HepG2 (cell line): Measurements from ENCODE around the gene HAPLN3. TPM values are rescaled to one million over a fixed set of nuclear protein-coding genes. Genes with fewer than 3 reads are reported as not detected.

ENCODE experiments used
- HDAC2 ChIP-seq: sonication (generic); formaldehyde crosslinking; IDR thresholded peaks from 2 replicates; pipeline ENCODE4 v1.4.0; 2020; ENCODE audit warnings: missing genetic modification reagents
- MATR3 ChIP-seq: sonication (generic); formaldehyde crosslinking; IDR thresholded peaks from 2 replicates; pipeline ENCODE4 v1.4.0; 2020; ENCODE audit warnings: missing genetic modification reagents
- PHF21A ChIP-seq: sonication (generic); formaldehyde crosslinking; IDR thresholded peaks from 2 replicates; pipeline ENCODE4 v1.5.0; 2020; ENCODE audit warnings: mild to moderate bottlenecking, missing genetic modification reagents
- RAD21 ChIP-seq: fragments of 450-650 bp; formaldehyde crosslinking; IDR thresholded peaks from 2 replicates; pipeline ENCODE4 v1.5.0; 2020; ENCODE audit warnings: mild to moderate bottlenecking
- STAG1 ChIP-seq: sonication (generic); formaldehyde crosslinking; IDR thresholded peaks from 2 replicates; pipeline ENCODE4 v1.4.0; 2020; ENCODE audit warnings: missing genetic modification reagents
- TAF1 ChIP-seq: sonication (generic); formaldehyde crosslinking; IDR thresholded peaks from 2 replicates; pipeline ENCODE4 v1.4.0; 2020; ENCODE audit warnings: missing genetic modification reagents
- TCF7 ChIP-seq: sonication (generic); IDR thresholded peaks from 2 replicates; pipeline ENCODE4 v1.6.1; 2016; ENCODE audit warnings: antibody characterized with exemption, low read depth
- TEAD3 ChIP-seq: optimal IDR thresholded peaks from 2 replicates; pipeline ENCODE3; 2016; ENCODE audit warnings: borderline replicate concordance
- ZBED4 ChIP-seq: sonication (generic); formaldehyde crosslinking; IDR thresholded peaks from 2 replicates; pipeline ENCODE4 v1.4.0; 2020; ENCODE audit warnings: missing genetic modification reagents, borderline replicate concordance
- ZNF329 ChIP-seq: sonication (generic); formaldehyde crosslinking; IDR thresholded peaks from 2 replicates; pipeline ENCODE4 v1.9.0; 2021; ENCODE audit warnings: low read depth, mild to moderate bottlenecking, missing genetic modification reagents
- ZNF652 ChIP-seq: IDR thresholded peaks from 2 replicates; pipeline ENCODE4 v1.6.1; 2016; ENCODE audit warnings: low read depth, borderline replicate concordance
- ZNF672 ChIP-seq: sonication (generic); formaldehyde crosslinking; IDR thresholded peaks from 2 replicates; pipeline ENCODE4 v1.8.1; 2022; ENCODE audit warnings: missing genetic modification reagents
- ZNF83 ChIP-seq: sonication (generic); formaldehyde crosslinking; IDR thresholded peaks from 2 replicates; pipeline ENCODE4 v1.4.0; 2020; ENCODE audit warnings: missing genetic modification reagents, mild to moderate bottlenecking, borderline replicate concordance
- ZNF891 ChIP-seq: sonication (generic); formaldehyde crosslinking; IDR thresholded peaks from 2 replicates; pipeline ENCODE4 v1.5.0; 2020; ENCODE audit warnings: mild to moderate bottlenecking, missing genetic modification reagents
- polyA plus RNA-seq, 8 experiments: library from polyadenylated mRNA; depleted of rRNA in 3 of 8; stranded (reverse) in 7 of 8; unstranded in 1 of 8; fragments of >200 nt; fragmentation: Illumina TruSeq in 4 of 8; extraction: Trizol in 4 of 8; gene quantifications; 2 replicates each; pipeline versions ENCODE4 v1.2.1 to v1.2.3, GENCODE V29; 2011 to 2016; ENCODE audit warnings: low read depth in 4 of 8, missing spikeins in 1 of 8, mixed read lengths in 1 of 8; ENCODE audit not compliant: insufficient read depth in 1 of 8
- total RNA-seq, 5 experiments: library from RNA; depleted of rRNA; stranded (reverse); fragments of >200 nt; fragmentation: Illumina TruSeq; extraction: Trizol; gene quantifications; 2 replicates each; pipeline ENCODE4 v1.2.3, GENCODE V29; 2016; ENCODE audit warnings: low read depth in 1 of 5
- TF ChIP-seq, protein P1 (sequence below): IDR thresholded peaks from 2 replicates; pipeline ENCODE4 v1.4.0; 2020; ENCODE audit warnings: mild to moderate bottlenecking, missing genetic modification reagents
- TF ChIP-seq, protein P2 (sequence below): sonication (generic); formaldehyde crosslinking; IDR thresholded peaks from 2 replicates; pipeline ENCODE4 v1.5.0; 2020; ENCODE audit warnings: missing genetic modification reagents
- TF ChIP-seq, protein P3 (sequence below): sonication (generic); formaldehyde crosslinking; IDR thresholded peaks from 2 replicates; pipeline ENCODE4 v1.5.1; 2020; ENCODE audit warnings: missing genetic modification reagents, mild to moderate bottlenecking, borderline replicate concordance

The HAPLN3 gene
- total and polyA plus RNA-seq, 2 of the 13 experiments (the other 11 are each of a cell fraction or from before 2014, with no cell fraction given) = 0.09 TPM; not detected in 1

- TF ChIP-seq TEAD3 (CRISPR knock-in tag) = peak; percentile 36
- TF ChIP-seq ZNF891 = no peak
- TF ChIP-seq, protein P1, sequence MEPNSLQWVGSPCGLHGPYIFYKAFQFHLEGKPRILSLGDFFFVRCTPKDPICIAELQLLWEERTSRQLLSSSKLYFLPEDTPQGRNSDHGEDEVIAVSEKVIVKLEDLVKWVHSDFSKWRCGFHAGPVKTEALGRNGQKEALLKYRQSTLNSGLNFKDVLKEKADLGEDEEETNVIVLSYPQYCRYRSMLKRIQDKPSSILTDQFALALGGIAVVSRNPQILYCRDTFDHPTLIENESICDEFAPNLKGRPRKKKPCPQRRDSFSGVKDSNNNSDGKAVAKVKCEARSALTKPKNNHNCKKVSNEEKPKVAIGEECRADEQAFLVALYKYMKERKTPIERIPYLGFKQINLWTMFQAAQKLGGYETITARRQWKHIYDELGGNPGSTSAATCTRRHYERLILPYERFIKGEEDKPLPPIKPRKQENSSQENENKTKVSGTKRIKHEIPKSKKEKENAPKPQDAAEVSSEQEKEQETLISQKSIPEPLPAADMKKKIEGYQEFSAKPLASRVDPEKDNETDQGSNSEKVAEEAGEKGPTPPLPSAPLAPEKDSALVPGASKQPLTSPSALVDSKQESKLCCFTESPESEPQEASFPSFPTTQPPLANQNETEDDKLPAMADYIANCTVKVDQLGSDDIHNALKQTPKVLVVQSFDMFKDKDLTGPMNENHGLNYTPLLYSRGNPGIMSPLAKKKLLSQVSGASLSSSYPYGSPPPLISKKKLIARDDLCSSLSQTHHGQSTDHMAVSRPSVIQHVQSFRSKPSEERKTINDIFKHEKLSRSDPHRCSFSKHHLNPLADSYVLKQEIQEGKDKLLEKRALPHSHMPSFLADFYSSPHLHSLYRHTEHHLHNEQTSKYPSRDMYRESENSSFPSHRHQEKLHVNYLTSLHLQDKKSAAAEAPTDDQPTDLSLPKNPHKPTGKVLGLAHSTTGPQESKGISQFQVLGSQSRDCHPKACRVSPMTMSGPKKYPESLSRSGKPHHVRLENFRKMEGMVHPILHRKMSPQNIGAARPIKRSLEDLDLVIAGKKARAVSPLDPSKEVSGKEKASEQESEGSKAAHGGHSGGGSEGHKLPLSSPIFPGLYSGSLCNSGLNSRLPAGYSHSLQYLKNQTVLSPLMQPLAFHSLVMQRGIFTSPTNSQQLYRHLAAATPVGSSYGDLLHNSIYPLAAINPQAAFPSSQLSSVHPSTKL (CRISPR knock-in tag) = 0 out of 2 replicates have a peak, but pooled peaks have one; percentile 23
- TF ChIP-seq ZNF652 (CRISPR knock-in tag) = no peak
- TF ChIP-seq RAD21 (CRISPR knock-in tag) = peak; percentile 81
- TF ChIP-seq ZNF672 = no peak
- TF ChIP-seq TCF7 = 0 out of 2 replicates have a peak, but pooled peaks have one; percentile 45
- no peak for TF ChIP-seq TAF1 (CRISPR knock-in tag)
- TF ChIP-seq ZBED4 (CRISPR knock-in tag) = peak; percentile 64; the same call in 1 of the 2 replicates
- TF ChIP-seq, protein P2, sequence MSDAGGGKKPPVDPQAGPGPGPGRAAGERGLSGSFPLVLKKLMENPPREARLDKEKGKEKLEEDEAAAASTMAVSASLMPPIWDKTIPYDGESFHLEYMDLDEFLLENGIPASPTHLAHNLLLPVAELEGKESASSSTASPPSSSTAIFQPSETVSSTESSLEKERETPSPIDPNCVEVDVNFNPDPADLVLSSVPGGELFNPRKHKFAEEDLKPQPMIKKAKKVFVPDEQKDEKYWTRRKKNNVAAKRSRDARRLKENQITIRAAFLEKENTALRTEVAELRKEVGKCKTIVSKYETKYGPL (CRISPR knock-in tag) = no peak
- TF ChIP-seq PHF21A = peak; percentile 29; the same call in 1 of the 2 replicates
- TF ChIP-seq, protein P3, sequence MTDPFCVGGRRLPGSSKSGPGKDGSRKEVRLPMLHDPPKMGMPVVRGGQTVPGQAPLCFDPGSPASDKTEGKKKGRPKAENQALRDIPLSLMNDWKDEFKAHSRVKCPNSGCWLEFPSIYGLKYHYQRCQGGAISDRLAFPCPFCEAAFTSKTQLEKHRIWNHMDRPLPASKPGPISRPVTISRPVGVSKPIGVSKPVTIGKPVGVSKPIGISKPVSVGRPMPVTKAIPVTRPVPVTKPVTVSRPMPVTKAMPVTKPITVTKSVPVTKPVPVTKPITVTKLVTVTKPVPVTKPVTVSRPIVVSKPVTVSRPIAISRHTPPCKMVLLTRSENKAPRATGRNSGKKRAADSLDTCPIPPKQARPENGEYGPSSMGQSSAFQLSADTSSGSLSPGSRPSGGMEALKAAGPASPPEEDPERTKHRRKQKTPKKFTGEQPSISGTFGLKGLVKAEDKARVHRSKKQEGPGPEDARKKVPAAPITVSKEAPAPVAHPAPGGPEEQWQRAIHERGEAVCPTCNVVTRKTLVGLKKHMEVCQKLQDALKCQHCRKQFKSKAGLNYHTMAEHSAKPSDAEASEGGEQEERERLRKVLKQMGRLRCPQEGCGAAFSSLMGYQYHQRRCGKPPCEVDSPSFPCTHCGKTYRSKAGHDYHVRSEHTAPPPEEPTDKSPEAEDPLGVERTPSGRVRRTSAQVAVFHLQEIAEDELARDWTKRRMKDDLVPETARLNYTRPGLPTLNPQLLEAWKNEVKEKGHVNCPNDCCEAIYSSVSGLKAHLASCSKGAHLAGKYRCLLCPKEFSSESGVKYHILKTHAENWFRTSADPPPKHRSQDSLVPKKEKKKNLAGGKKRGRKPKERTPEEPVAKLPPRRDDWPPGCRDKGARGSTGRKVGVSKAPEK (CRISPR knock-in tag) = no peak
- TF ChIP-seq MATR3 (CRISPR knock-in tag) = no peak
- peak; percentile 91 for TF ChIP-seq STAG1 (CRISPR knock-in tag)
- TF ChIP-seq ZNF329 (CRISPR knock-in tag) = no peak
- TF ChIP-seq ZNF83 = no peak
- no peak for TF ChIP-seq HDAC2
Measured at GRCh38 chr15:88904624-88905327, 9.4 kb upstream of the HAPLN3 start (continued).
